Measurements from ENCODE around the gene GPX5.

GRCh38 chr6:28563430-28564095 is 37.9 kb downstream of the GPX5 start:
- no peak for TF ChIP-seq CTCF (IDR thresholded peaks at IDR 0.05; ENCODE audit: insufficient read depth, low read depth, low read length)
- no peak for TF ChIP-seq EZH2 (IDR thresholded peaks at IDR 0.05; ENCODE audit: insufficient read depth, low read length)
